ENCODE measurements around the gene OPN4.

The OPN4 gene

GRCh38 chr10:86715836-86716235 is 61.5 kb downstream of the OPN4 start:
- in situ Hi-C loops (cut with MboI; ENCODE audit: low sequenced_read_pairs): no loop called here
